Aorta (tissue), 5 donors: ENCODE results near the gene FDXR. TPM values are rescaled to one million over a fixed set of nuclear protein-coding genes. Genes with fewer than 3 reads are reported as not detected.

Experiments
- ATAC-seq: fragments of 200-7000 bp; cut with Tn5 transposase; one replicate; pipeline ENCODE4 v1.9.1; 2022; ENCODE audit warnings: moderate library complexity; ENCODE audit not compliant: low FRiP score
- DNase-seq, 2 donors: peaks; one replicate each; pipeline ENCODE4 v3.0.0-alpha.2; 2020
- H3K27ac ChIP-seq, 2 donors: one replicate each; pipeline ENCODE4 v1.5.1; 2013; ENCODE audit warnings: low read length in 2 of 2, mild to moderate bottlenecking in 2 of 2, moderate library complexity in 2 of 2, control low read depth in 1 of 2, inconsistent platforms in 1 of 2, low read depth in 1 of 2
- H3K27me3 ChIP-seq, 2 donors: one replicate each; pipeline ENCODE4 v1.6.1; 2013; ENCODE audit warnings: control low read depth in 1 of 2, low read length in 1 of 2, mild to moderate bottlenecking in 1 of 2, moderate library complexity in 1 of 2; ENCODE audit not compliant: insufficient read depth in 2 of 2, control insufficient read depth in 1 of 2
- H3K36me3 ChIP-seq, 2 donors: one replicate each; pipeline ENCODE4 v1.6.1; 2013; ENCODE audit warnings: control low read depth in 1 of 2, low read length in 1 of 2, mild to moderate bottlenecking in 1 of 2; ENCODE audit not compliant: insufficient read depth in 2 of 2, control insufficient read depth in 1 of 2
- H3K4me1 ChIP-seq, 2 donors: one replicate each; pipeline ENCODE4 v1.6.1; 2013; ENCODE audit warnings: low read length in 2 of 2, control low read depth in 1 of 2, mild to moderate bottlenecking in 1 of 2, moderate library complexity in 1 of 2; ENCODE audit not compliant: insufficient read depth in 2 of 2, control insufficient read depth in 1 of 2
- H3K4me3 ChIP-seq, 2 donors: one replicate each; pipeline ENCODE4 v1.5.1; 2013; ENCODE audit warnings: low read length in 2 of 2, control low read depth in 1 of 2, mild to moderate bottlenecking in 1 of 2
- H3K9me3 ChIP-seq: one replicate; pipeline ENCODE4 v1.6.1; 2013; ENCODE audit warnings: mild to moderate bottlenecking, low read length; ENCODE audit not compliant: control insufficient read depth
- WGBS, 2 donors: extraction: QIAGEN DNeasy Blood & Tissue Kit; methylation state at CpG; one replicate each; pipeline ENCODE4 v1.1.7; 2013; 5-methylcytosine and 5-hydroxymethylcytosine counted together
- intact Hi-C, 2 donors: fragments of 100-400 bp; cut with DNase I; formaldehyde crosslinking; loops; one replicate each; pipeline versions ENCODE4 v1.14.2 to v1.15.0; 2022
- polyA plus RNA-seq, 2 donors: library from polyadenylated mRNA; stranded (reverse); fragments of 200-250 nt; gene quantifications; one replicate each; pipeline ENCODE4 v1.2.3, GENCODE V29; 2013
- total RNA-seq, 2 donors: library from RNA; stranded (reverse); fragmentation: NEBNext Ultra II Directional; extraction: Animal tissue kit (Norgen Biotek cat#: 25700); gene quantifications; one replicate each; pipeline ENCODE4 v1.2.1, GENCODE V29; 2021
- donor health status: healthy with polysubstance abuse.
- donor health status: Bipolar disorder and iron deficiency.
- donor health status: DM: no; HTN: no; CAD: no.
- donor health status: DM: no; HTN: no; CAD: no.
- donor health status: DM: yes; HTN: yes; CAD: no.

The FDXR gene
- total and polyA plus RNA-seq, 4 donors, result 4.0 to 18.1 (median 7.4) TPM

GRCh38 chr17:74862108-74862901, 10.5 kb downstream of the FDXR start:
- H3K4me1 ChIP-seq, result no peaks in the 10 kb centered on the region
- no peak for ATAC-seq
- no peaks in the 10 kb centered on the region for H3K27me3 ChIP-seq

GRCh38 chr17:74861662-74862107, 11.1 kb downstream of the FDXR start:
- H3K36me3 ChIP-seq, result no peaks in the 10 kb centered on the region
- H3K27me3 ChIP-seq, result no peaks in the 10 kb centered on the region
- H3K9me3 ChIP-seq, result no peaks in the 10 kb centered on the region
- H3K4me3 ChIP-seq, result peak overlapping the region in 1 of 2 donors; percentile 8
- ATAC-seq (no peak), DNase-seq (no peak)
- no peak overlapping the region for H3K27ac ChIP-seq
- intact Hi-C loops, result loop anchor here in 1 of 2 donors (5.0 kb wide), 1 partner anchor 69 kb away; no protein-coding TSS in a partner anchor
- 2 to 4% methylated on average over 30 to 36 of the region's 36 CpGs for WGBS, 2 donors
- no peaks in the 10 kb centered on the region for H3K4me1 ChIP-seq

More at GRCh38 chr17:74862108-74862901, 10.5 kb downstream of the FDXR start:
- peak; percentile 81 to 89 for DNase-seq
- H3K4me3 ChIP-seq, result no peak overlapping the region
- no peaks in the 10 kb centered on the region for H3K36me3 ChIP-seq
- WGBS, 2 donors, result 49 to 53% methylated on average over 25 of the region's 25 CpGs
- intact Hi-C loops, result loop anchor here in 1 of 2 donors (5.0 kb wide), 1 partner anchor 70 kb away; no protein-coding TSS in a partner anchor
- H3K27ac ChIP-seq, result no peak overlapping the region
- H3K9me3 ChIP-seq, result no peaks in the 10 kb centered on the region

- H3K9me3 ChIP-seq, result no peaks in the 10 kb centered on the region
- DNase-seq (no peak), ATAC-seq (no peak)
- H3K4me3 ChIP-seq, result peak overlapping the region; percentile 4 to 8
- no peaks in the 10 kb centered on the region for H3K36me3 ChIP-seq
- H3K27me3 ChIP-seq, result no peaks in the 10 kb centered on the region
- H3K27ac ChIP-seq, result no peak overlapping the region
- no peaks in the 10 kb centered on the region for H3K4me1 ChIP-seq
- intact Hi-C loops, result loop anchor here in 1 of 2 donors (5.0 kb wide), 1 partner anchor 69 kb away; no protein-coding TSS in a partner anchor
- 1% methylated on average over 39 to 96 of the region's 96 CpGs for WGBS, 2 donors
These were observed 11.7 kb downstream of the FDXR start for GRCh38 chr17:74860872-74861661.

GRCh38 chr17:74860229-74860871, 12.4 kb downstream of the FDXR start:
- Histone ChIP-seq H3K36me3 (no peaks in the 10 kb centered on the region), H3K27me3 (no peaks in the 10 kb centered on the region), H3K4me3 (peak overlapping the region in 1 of 2 donors; percentile 8), H3K27ac (no peak overlapping the region), H3K4me1 (no peaks in the 10 kb centered on the region), H3K9me3 (no peaks in the 10 kb centered on the region)
- WGBS, 2 donors, result 1% methylated on average over 41 to 44 of the region's 44 CpGs
- intact Hi-C loops, result loop anchor here in 1 of 2 donors (5.0 kb wide), 1 partner anchor 68 kb away; no protein-coding TSS in a partner anchor
- DNase-seq, result peak in 1 of 2 donors; percentile 43
- peak; percentile 3 for ATAC-seq

DNA sequence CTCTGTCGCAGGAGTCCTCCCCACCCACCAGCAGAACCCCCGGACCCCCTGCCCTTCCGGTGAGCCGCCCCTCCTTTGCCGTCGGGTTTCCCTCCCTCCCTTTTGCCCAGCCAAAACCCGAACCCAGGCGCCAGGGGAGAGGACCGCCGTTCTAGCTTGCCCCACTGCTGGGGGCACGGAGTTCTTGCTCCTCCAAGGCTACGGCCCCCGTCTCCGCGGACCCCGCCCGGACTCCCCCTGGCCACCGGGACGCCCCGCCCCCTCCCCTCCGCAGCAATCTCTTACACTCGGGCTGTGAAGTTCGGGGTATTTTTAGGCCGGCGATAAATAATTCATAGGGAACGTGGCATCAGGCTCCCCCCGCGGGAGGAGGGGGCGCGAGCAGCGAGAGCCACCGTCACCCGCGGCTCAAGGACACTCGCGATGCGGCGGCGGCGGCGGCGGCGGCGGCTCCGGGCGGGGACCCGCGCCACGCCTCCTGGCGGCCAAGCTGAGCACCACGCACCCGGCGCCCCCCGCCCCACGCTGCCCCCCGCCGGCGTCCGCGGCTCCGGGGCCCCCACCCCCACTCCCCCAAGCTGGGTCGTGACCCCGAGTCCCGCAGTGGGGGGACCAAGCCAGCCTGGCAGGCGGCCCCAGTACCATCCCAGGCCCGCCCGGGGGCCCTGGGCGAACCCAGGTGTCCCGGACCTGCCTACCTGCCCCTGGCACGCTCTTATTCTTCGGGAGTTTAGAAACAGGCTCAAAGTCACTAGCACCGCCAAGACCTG, 13.2 kb downstream of the FDXR start, which contains the start of gene GRIN2C:
Gene GRIN2C (minus strand): TSS at position 427 of the 770 bp plus-strand sequence. CDS start 4,793 bp downstream, outside the sequence.
- no peaks in the 10 kb centered on the region for H3K4me1 ChIP-seq
- intact Hi-C loops, result loop anchor here in 1 of 2 donors (5.0 kb wide), 1 partner anchor 67 kb away; no protein-coding TSS in a partner anchor
- peak within 1 kb of the TSS in 1 of 2 donors; percentile 8 for H3K4me3 ChIP-seq

DNA sequence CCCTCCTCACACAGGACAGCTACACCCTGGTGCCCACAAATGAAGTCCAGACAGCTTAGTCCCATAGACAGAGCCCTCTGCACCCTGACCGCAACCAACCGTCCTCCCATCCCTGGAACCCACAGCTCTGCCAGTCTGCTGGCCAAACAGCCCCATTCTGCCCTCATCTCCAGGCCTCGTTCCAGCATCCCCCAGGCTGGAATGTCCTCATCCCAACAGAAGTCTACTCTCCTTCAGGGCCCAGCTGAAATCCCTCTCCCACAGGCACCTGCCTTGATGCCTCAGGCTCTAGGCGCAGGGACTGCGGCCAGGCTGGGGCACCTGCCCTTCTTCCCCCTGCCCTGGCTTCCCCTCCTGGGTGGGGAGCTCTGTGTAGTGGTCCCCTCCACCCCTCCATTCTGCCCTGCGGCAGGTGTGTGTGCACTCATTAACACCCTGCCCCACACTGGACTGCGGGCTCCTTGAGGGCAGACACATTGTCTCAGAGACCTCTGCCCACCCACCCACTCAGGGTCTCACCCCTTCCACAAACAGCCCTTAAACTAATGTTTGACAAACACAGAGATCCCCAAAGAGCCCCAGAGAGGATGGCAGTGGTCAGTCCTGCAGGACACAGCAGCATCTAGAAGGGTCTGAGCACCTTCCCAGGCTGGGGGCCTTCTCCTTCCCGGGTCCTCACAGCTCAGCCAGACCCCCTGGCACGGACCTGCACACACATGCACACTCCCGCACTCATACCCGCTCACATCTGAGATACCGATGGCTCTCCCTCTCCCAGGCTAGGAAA, 13.9 kb downstream of the FDXR start:
- Histone ChIP-seq H3K4me3 (no peak overlapping the region), H3K9me3 (no peaks in the 10 kb centered on the region), H3K36me3 (no peaks in the 10 kb centered on the region), H3K4me1 (no peaks in the 10 kb centered on the region), H3K27me3 (no peaks in the 10 kb centered on the region), H3K27ac (no peak overlapping the region)
- no peak for DNase-seq
- 40 to 48% methylated on average over 12 of the region's 12 CpGs for WGBS, 2 donors
- no peak for ATAC-seq
- intact Hi-C loops, result no loop called here

More for the DNA sequence above, 13.2 kb downstream of the FDXR start, which contains the start of gene GRIN2C:
- no peaks in the 10 kb centered on the region for H3K36me3 ChIP-seq
- ATAC-seq (no peak), DNase-seq (no peak)
- WGBS, 2 donors, result 3% methylated on average over 40 to 72 of the region's 72 CpGs
- H3K9me3 ChIP-seq, result no peaks in the 10 kb centered on the region
- H3K27me3 ChIP-seq, result no peaks in the 10 kb centered on the region
- no peak within 1 kb of the TSS for H3K27ac ChIP-seq

DNA sequence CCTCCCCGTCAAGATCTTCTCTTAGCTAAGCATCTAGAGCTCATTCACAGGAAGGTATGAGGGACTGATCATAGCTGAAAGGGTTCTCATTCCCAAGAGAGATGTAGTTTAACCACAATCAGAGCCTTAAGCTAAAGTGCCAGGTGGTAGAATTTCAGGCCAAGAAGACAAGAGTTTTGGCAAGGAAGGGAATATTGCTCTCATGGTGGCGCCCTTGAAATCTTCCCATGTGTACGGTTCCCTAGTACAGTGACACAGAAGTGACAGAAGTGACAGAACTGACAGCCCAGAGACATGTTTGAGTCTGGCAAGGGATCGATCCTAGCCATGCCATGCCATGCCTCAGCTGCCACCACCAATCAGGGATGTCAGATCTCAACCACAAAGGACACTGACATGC, 15.6 kb downstream of the FDXR start:
- ATAC-seq, result no peak
- Histone ChIP-seq H3K4me1 (no peaks in the 10 kb centered on the region), H3K27ac (no peak overlapping the region), H3K27me3 (no peaks in the 10 kb centered on the region), H3K36me3 (no peaks in the 10 kb centered on the region), H3K4me3 (no peak overlapping the region), H3K9me3 (no peaks in the 10 kb centered on the region)
- no peak for DNase-seq
- intact Hi-C loops, result no loop called here
- WGBS, 2 donors, result 75% methylated on average over 4 of the region's 4 CpGs
